HG03460 (cell line): Measurements from ENCODE around the gene POFUT1.
"Not testable (repeated sequence)": the region's sequence is repeated elsewhere in the genome, so short reads cannot be mapped to it uniquely, and the experiment has no call there.

Experiments used
- ATAC-seq: cut with Tn5 transposase; IDR thresholded peaks from one replicate; pipeline ENCODE4 v1.9.1; 2021; ENCODE audit not compliant: unreplicated experiment

POFUT1 gene

GRCh38 chr20:32188376-32189122 lies 19.1 kb upstream of the POFUT1 start:
- ATAC-seq: no peak

- no peak for ATAC-seq
Observed at GRCh38 chr20:32189123-32189410, 18.6 kb upstream of the POFUT1 start.

GRCh38 chr20:32189691-32190615 lies 17.7 kb upstream of the POFUT1 start:
- no peak for ATAC-seq

- no peak for ATAC-seq
Observed at GRCh38 chr20:32190616-32191415, 16.9 kb upstream of the POFUT1 start.

GRCh38 chr20:32191422-32191821 lies 16.3 kb upstream of the POFUT1 start:
- ATAC-seq: no peak

- no peak for ATAC-seq
Observed at GRCh38 chr20:32191873-32192272, 15.8 kb upstream of the POFUT1 start.

- ATAC-seq: no peak
Observed at GRCh38 chr20:32192698-32193097, 15.0 kb upstream of the POFUT1 start.

GRCh38 chr20:32193336-32193735 lies 14.3 kb upstream of the POFUT1 start:
- ATAC-seq: not testable (repeated sequence)

GRCh38 chr20:32193996-32194395 lies 13.7 kb upstream of the POFUT1 start:
- no peak for ATAC-seq

GRCh38 chr20:32195581-32195980 lies 12.1 kb upstream of the POFUT1 start:
- ATAC-seq: no peak

- not testable (repeated sequence) for ATAC-seq
Observed at GRCh38 chr20:32196613-32197012, 11.1 kb upstream of the POFUT1 start.

GRCh38 chr20:32197136-32197535 lies 10.5 kb upstream of the POFUT1 start:
- not testable (repeated sequence) for ATAC-seq

GRCh38 chr20:32199006-32199405 lies 8.7 kb upstream of the POFUT1 start:
- ATAC-seq: no peak

- ATAC-seq: no peak
Observed at GRCh38 chr20:32201296-32201976, 6.2 kb upstream of the POFUT1 start.

- no peak for ATAC-seq
Observed at GRCh38 chr20:32201977-32202363, 5.7 kb upstream of the POFUT1 start.

GRCh38 chr20:32203356-32204204 lies 4.1 kb upstream of the POFUT1 start:
- no peak for ATAC-seq

GRCh38 chr20:32204205-32205109 lies 3.2 kb upstream of the POFUT1 start:
- no peak for ATAC-seq

GRCh38 chr20:32205110-32205842 lies 2.4 kb upstream of the POFUT1 start:
- ATAC-seq: no peak
